Endothelial cell of umbilical vein (primary cell): ENCODE measurements around the gene ITPR2. TPM values are rescaled to one million over a fixed set of nuclear protein-coding genes. Genes with fewer than 3 reads are reported as not detected.

Source experiments
- BruUV-seq: library from RNA; stranded (reverse); fragments of 400-500 nt; replicated peaks from 2 replicates; lab custom pipeline; 2021; lab: Mats Ljungman, UMichigan
- CTCF ChIA-PET: fragments of 300-600, 350-600 bp; sonication (Branson Sonifier 250); formaldehyde crosslinking; loops from one replicate; lab custom pipeline; 2021; ENCODE audit warnings: antibody characterized with exemption, inconsistent platforms; lab: Charles Lee
- POLR2A ChIA-PET: fragments of 300-600, 350-600 bp; sonication (Branson Sonifier 250); formaldehyde crosslinking; loops from one replicate; lab custom pipeline; 2021; ENCODE audit warnings: antibody characterized with exemption, inconsistent platforms; lab: Charles Lee
- DNase-seq: peaks from one replicate; pipeline ENCODE4 v3.0.0-alpha.2; 2011; ENCODE audit warnings: low read depth, low spot score
- FAIRE-seq: peaks from 2 replicates; lab custom pipeline; 2011; peaks lifted over from hg19 to GRCh38; lab: Jason Lieb, UNC
- H2AFZ ChIP-seq: 2 replicates; pipeline ENCODE4 v1.6.0; 2012; ENCODE audit warnings: low read depth, low read length, control low read depth, inconsistent platforms
- H3K27ac ChIP-seq: 2 replicates; pipeline ENCODE4 v1.5.1; 2011; ENCODE audit warnings: low read depth, mild to moderate bottlenecking, control low read depth, low read length, moderate library complexity; ENCODE audit not compliant: insufficient read depth
- H3K27me3 ChIP-seq, 2 experiments: 2 replicates each; pipeline versions ENCODE4 v1.6.0 to v1.6.1; 2011; ENCODE audit warnings: low read length in 2 of 2, mixed read lengths in 1 of 2; ENCODE audit not compliant: control insufficient read depth in 2 of 2, insufficient read depth in 2 of 2
- H3K36me3 ChIP-seq, 2 experiments: 2 replicates in 1 of 2; 3 replicates in 1 of 2; pipeline ENCODE4 v1.5.1; 2011; ENCODE audit warnings: low read length in 2 of 2, mild to moderate bottlenecking in 1 of 2, moderate library complexity in 1 of 2; ENCODE audit not compliant: control insufficient read depth in 2 of 2, insufficient read depth in 2 of 2; ENCODE audit errors: extremely low read depth in 1 of 2
- H3K4me1 ChIP-seq: 3 replicates; pipeline ENCODE4 v1.5.1; 2011; ENCODE audit warnings: mild to moderate bottlenecking, low read length; ENCODE audit not compliant: control insufficient read depth, insufficient read depth; ENCODE audit errors: extremely low read depth
- H3K4me2 ChIP-seq: 2 replicates; pipeline ENCODE4 v1.6.1; 2011; ENCODE audit warnings: low read length, control low read depth, mixed read lengths; ENCODE audit not compliant: insufficient read depth
- H3K4me3 ChIP-seq, 3 experiments: fragments of 200-600 bp in 1 of 3; sonication (generic), shearing (Covaris generic) in 1 of 3; replicated peaks in 1 of 3; 2 replicates each; pipeline ENCODE4 v1.5.1; 2011 to 2016; ENCODE audit warnings: control low read depth in 3 of 3, low read length in 3 of 3, mild to moderate bottlenecking in 2 of 3, inconsistent platforms in 1 of 3, low read depth in 1 of 3, moderate library complexity in 1 of 3; ENCODE audit not compliant: insufficient read depth in 1 of 3
- H3K79me2 ChIP-seq: 2 replicates; pipeline ENCODE4 v1.6.0; 2012; ENCODE audit warnings: low read length, inconsistent platforms; ENCODE audit not compliant: control insufficient read depth, insufficient read depth
- H3K9ac ChIP-seq: replicated peaks from 2 replicates; pipeline ENCODE3; 2011; ENCODE audit warnings: low read length, control low read depth; ENCODE audit not compliant: insufficient read depth; ENCODE audit errors: extremely low read depth
- H3K9me1 ChIP-seq: replicated peaks from 3 replicates; pipeline ENCODE4 v1.6.0; 2011; ENCODE audit warnings: mild to moderate bottlenecking, low read length; ENCODE audit not compliant: control insufficient read depth, insufficient read depth; ENCODE audit errors: extremely low read depth
- H3K9me3 ChIP-seq: replicated peaks from 2 replicates; pipeline ENCODE4 v1.5.1; 2012; ENCODE audit warnings: low read length, inconsistent platforms; ENCODE audit not compliant: control insufficient read depth, insufficient read depth
- H4K20me1 ChIP-seq: replicated peaks from 2 replicates; pipeline ENCODE3; 2011; ENCODE audit warnings: mild to moderate bottlenecking, low read length; ENCODE audit not compliant: control insufficient read depth, insufficient read depth; ENCODE audit errors: extremely low read depth
- CTCF ChIP-seq, 2 donors: IDR thresholded peaks; 1 replicate in 1 of 2; 2 replicates in 1 of 2; pipeline ENCODE4 v1.5.1; 2011; ENCODE audit warnings: low read length in 2 of 2, mild to moderate bottlenecking in 2 of 2, moderate library complexity in 2 of 2, control low read depth in 1 of 2, inconsistent platforms in 1 of 2, low read depth in 1 of 2; ENCODE audit not compliant: insufficient read depth in 1 of 2; ENCODE audit errors: extremely low read depth in 1 of 2
- EZH2 ChIP-seq: IDR thresholded peaks from 2 replicates; pipeline ENCODE4 v1.6.1; 2012; ENCODE audit warnings: borderline replicate concordance, low read depth, mild to moderate bottlenecking, moderate library complexity, low read length, inconsistent platforms; ENCODE audit not compliant: severe bottlenecking
- FOS ChIP-seq: IDR thresholded peaks from 2 replicates; pipeline ENCODE4 v1.6.1; 2011; ENCODE audit warnings: mild to moderate bottlenecking, low read length, moderate library complexity, borderline replicate concordance; ENCODE audit not compliant: insufficient read depth
- GATA2 ChIP-seq: IDR thresholded peaks from 2 replicates; pipeline ENCODE4 v1.7.0; 2011; ENCODE audit warnings: low read depth, mild to moderate bottlenecking, moderate library complexity, mixed read lengths, low read length; ENCODE audit not compliant: insufficient read length, insufficient read depth
- JUN ChIP-seq: IDR thresholded peaks from 2 replicates; pipeline ENCODE4 v1.6.1; 2011; ENCODE audit warnings: borderline replicate concordance, low read depth; ENCODE audit not compliant: insufficient read length, insufficient read depth
- MAX ChIP-seq: IDR thresholded peaks from 2 replicates; pipeline ENCODE4 v1.6.1; 2011; ENCODE audit not compliant: insufficient read depth, insufficient read length
- MYC ChIP-seq: IDR thresholded peaks from one replicate; pipeline ENCODE4 v1.6.1; 2011; ENCODE audit warnings: mild to moderate bottlenecking, low read depth, low read length
- POLR2A ChIP-seq: IDR thresholded peaks from 2 replicates; pipeline ENCODE4 v1.6.1; 2012; ENCODE audit warnings: low read depth, mild to moderate bottlenecking, control low read depth, low read length
- POLR2AphosphoS5 ChIP-seq: IDR thresholded peaks from 2 replicates; pipeline ENCODE4 v1.6.1; 2012; ENCODE audit warnings: low read depth, mild to moderate bottlenecking, control low read depth, low read length, moderate library complexity; ENCODE audit not compliant: insufficient read depth
- dilution Hi-C: fragments of 300-500 bp; cut with MboI; formaldehyde crosslinking; loops from one replicate; pipeline ENCODE4 v1.15.0; 2019; ENCODE audit warnings: low sequenced_read_pairs; ENCODE audit not compliant: extremely low pct_ligation_motif_present
- intact Hi-C: fragments of 100-400 bp; cut with micrococcal nuclease; formaldehyde crosslinking; loops from one replicate; pipeline ENCODE4 v1.10.0; 2022
- polyA plus RNA-seq, 4 experiments: library from polyadenylated mRNA; depleted of rRNA in 3 of 4; stranded (reverse) in 3 of 4; unstranded in 1 of 4; fragments of >200 nt; gene quantifications; 2 replicates each; pipeline versions ENCODE4 v1.2.1 to v1.2.3, GENCODE V29; 2011 to 2012; ENCODE audit warnings: missing spikeins in 1 of 4
- total RNA-seq: library from RNA; stranded (reverse); gene quantifications from 2 replicates; pipeline ENCODE4 v1.2.3, GENCODE V29; 2021

Gene ITPR2
- total and polyA plus RNA-seq, 2 donors (not counting 3 experiments of a cell fraction or from before 2014, with no cell fraction given): 16.2 to 86.8 TPM

- H3K9me3 ChIP-seq: no peaks in the 10 kb centered on the region
- no peak overlapping the region for H3K27ac ChIP-seq
- no peak overlapping the region for H3K9ac ChIP-seq
- DNase-seq (no peak), FAIRE-seq (no peak)
- H3K9me1 ChIP-seq: no peaks in the 10 kb centered on the region
- H3K27me3 ChIP-seq: no peaks in the 10 kb centered on the region
- H3K79me2 ChIP-seq: no peaks in the 10 kb centered on the region
- intact Hi-C loops: no loop called here
- ChIA-PET CTCF (interaction anchor here (0.7 to 2.7 kb wide), 3 partner anchors 9 to 396 kb away, joined by 3 to 9 read pairs (median 3); no protein-coding TSS in a partner anchor), POLR2A (no interaction called here)
- TF ChIP-seq POLR2A (no peak), MYC (no peak), FOS (no peak), MAX (no peak), CTCF (IDR thresholded peaks at IDR 0.05; ENCODE audit: extremely low read depth in 1 of 2, insufficient read depth in 1 of 2, low read depth in 1 of 2, low read length in 2 of 2) (no peak), JUN (no peak), EZH2 (no peak), GATA2 (no peak), POLR2AphosphoS5 (no peak)
- H2AFZ ChIP-seq: no peak overlapping the region
- H3K36me3 ChIP-seq: no peaks in the 10 kb centered on the region
- dilution Hi-C loops: no loop called here
- no TSS peak for BruUV-seq
- H3K4me1 ChIP-seq: no peaks in the 10 kb centered on the region
- no peaks in the 10 kb centered on the region for H4K20me1 ChIP-seq
- H3K4me2 ChIP-seq: no peak overlapping the region
- H3K4me3 ChIP-seq: no peak overlapping the region
Measured at GRCh38 chr12:26514364-26514763, 318.6 kb downstream of the ITPR2 start.
